ENCODE data around the gene THRB. TPM values are rescaled to one million over a fixed set of nuclear protein-coding genes. Genes with fewer than 3 reads are reported as not detected.

Gene THRB
- total RNA-seq, 1 donor, result 0.36 TPM

DNA sequence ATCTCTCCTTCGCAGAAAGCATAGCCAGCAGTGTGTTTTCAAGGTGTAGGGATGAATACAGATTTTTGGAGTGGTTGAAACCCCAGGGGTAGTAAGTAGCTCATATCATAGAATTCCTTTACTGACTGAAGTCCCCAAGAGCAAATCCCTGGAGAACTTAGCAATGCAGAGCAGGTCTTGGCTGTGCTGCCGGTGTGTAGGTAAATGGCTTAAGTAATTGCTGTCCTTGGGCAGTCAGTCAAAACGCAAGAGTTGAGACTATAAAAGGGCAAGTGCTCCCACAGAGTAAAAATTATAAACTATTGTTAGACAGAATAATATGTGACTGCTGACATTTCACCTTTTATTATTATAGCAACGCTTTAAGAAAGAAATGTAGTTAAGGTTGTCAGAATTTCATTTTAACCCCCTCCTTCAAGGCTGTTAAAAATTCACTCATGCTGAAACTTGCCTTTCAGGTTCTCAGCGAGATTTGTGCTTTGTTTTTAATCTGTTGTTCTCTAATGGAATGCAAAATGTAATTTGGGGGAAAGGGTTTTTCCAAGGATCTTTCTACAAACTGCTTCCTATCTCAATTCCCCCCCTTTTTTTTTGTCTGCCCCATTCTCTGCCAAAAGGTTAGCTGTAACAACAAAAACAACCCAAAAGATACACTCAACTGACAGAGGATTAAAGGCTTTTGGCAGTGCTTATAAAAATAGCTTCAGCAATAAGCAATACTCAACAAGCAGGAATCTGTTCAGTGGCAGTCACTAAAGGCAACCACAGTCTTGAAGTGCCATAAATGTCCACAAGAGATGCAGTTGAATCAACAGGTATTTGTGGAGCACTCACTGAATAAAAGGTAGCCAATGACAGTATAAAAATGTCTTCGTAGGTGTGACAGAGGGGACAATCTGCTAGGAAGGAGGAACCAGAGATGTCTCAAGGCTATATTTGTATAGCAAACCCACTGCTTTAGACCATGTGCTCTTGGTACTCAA, 105.3 kb downstream of the THRB start:
- Histone ChIP-seq H3K4me2 (ENCODE audit: insufficient read depth, low read length) (no peak overlapping the region), H3K4me1 (ENCODE audit: insufficient read depth, low read length) (no peaks in the 10 kb centered on the region), H3K27me3 (ENCODE audit: insufficient read depth, low read length) (no peaks in the 10 kb centered on the region), H3K27ac (ENCODE audit: low read depth, low read length) (no peak overlapping the region), H3K4me3 (ENCODE audit: insufficient read depth, low read length) (no peak overlapping the region), H4K20me1 (ENCODE audit: insufficient read depth, low read length) (no peaks in the 10 kb centered on the region), H3K79me2 (ENCODE audit: insufficient read depth, low read length) (no peaks in the 10 kb centered on the region), H3K9me3 (ENCODE audit: low read depth, low read length) (no peaks in the 10 kb centered on the region), H3K36me3 (ENCODE audit: insufficient read depth, low read length) (no peaks in the 10 kb centered on the region), H2AFZ (ENCODE audit: low read length) (no peak overlapping the region)
- DNase-seq (ENCODE audit: insufficient read length, low spot score, missing footprints), result no peak
- TF ChIP-seq, protein P1, sequence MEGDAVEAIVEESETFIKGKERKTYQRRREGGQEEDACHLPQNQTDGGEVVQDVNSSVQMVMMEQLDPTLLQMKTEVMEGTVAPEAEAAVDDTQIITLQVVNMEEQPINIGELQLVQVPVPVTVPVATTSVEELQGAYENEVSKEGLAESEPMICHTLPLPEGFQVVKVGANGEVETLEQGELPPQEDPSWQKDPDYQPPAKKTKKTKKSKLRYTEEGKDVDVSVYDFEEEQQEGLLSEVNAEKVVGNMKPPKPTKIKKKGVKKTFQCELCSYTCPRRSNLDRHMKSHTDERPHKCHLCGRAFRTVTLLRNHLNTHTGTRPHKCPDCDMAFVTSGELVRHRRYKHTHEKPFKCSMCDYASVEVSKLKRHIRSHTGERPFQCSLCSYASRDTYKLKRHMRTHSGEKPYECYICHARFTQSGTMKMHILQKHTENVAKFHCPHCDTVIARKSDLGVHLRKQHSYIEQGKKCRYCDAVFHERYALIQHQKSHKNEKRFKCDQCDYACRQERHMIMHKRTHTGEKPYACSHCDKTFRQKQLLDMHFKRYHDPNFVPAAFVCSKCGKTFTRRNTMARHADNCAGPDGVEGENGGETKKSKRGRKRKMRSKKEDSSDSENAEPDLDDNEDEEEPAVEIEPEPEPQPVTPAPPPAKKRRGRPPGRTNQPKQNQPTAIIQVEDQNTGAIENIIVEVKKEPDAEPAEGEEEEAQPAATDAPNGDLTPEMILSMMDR (IDR thresholded peaks at IDR 0.05; ENCODE audit: extremely low read depth, low read depth, low read length), result no peak

DNA sequence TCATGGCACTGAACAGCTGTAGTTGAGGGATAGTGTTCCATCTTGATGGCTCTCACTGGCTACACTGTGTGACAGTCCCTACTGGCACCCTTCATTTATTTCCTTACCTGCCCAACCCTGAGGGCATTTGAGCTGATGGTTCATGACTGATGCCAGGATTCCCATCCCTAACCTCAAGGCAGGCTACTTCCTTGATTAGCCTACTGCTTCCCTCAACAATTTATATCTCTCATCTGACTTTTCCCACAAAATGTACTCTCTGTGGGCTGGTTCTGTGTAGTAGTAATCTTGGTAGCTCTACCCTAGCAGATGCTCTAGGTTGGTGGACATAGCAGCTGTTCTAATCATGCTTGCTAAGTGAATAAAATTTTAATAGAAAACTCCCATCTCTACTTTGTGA, 106.0 kb downstream of the THRB start:
- Histone ChIP-seq H3K4me1 (ENCODE audit: insufficient read depth, low read length) (no peaks in the 10 kb centered on the region), H3K27me3 (ENCODE audit: insufficient read depth, low read length) (no peaks in the 10 kb centered on the region), H3K27ac (ENCODE audit: low read depth, low read length) (no peak overlapping the region), H3K36me3 (ENCODE audit: insufficient read depth, low read length) (no peaks in the 10 kb centered on the region), H3K4me3 (ENCODE audit: insufficient read depth, low read length) (no peak overlapping the region), H3K4me2 (ENCODE audit: insufficient read depth, low read length) (no peak overlapping the region), H4K20me1 (ENCODE audit: insufficient read depth, low read length) (no peaks in the 10 kb centered on the region), H3K79me2 (ENCODE audit: insufficient read depth, low read length) (no peaks in the 10 kb centered on the region), H3K9me3 (ENCODE audit: low read depth, low read length) (no peaks in the 10 kb centered on the region), H2AFZ (ENCODE audit: low read length) (no peak overlapping the region)
- DNase-seq (ENCODE audit: insufficient read length, low spot score, missing footprints), result no peak
- TF ChIP-seq, protein P1 (IDR thresholded peaks at IDR 0.05; ENCODE audit: extremely low read depth, low read depth, low read length), result no peak

DNA sequence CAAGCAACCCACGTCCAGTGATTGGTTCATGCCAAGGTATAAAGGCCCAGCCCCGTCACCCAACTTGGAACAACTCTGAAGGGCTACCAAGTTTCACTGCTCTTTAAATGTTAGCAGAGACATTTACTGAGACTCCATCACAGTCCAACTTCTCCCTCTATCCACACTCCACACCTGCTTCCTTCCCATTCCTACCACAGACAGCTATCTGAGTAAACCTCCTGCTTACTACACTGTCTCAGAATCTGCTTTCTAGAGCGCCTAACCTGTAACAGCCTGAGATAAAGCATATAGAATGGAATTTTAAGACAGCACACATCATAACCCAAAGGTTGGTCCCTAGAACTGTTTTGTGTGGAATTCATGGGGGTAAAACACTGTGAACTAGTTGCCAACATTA, 106.5 kb downstream of the THRB start:
- H3K79me2 ChIP-seq (ENCODE audit: insufficient read depth, low read length), result no peaks in the 10 kb centered on the region
- no peaks in the 10 kb centered on the region for H3K36me3 ChIP-seq (ENCODE audit: insufficient read depth, low read length)
- H3K4me1 ChIP-seq (ENCODE audit: insufficient read depth, low read length), result no peaks in the 10 kb centered on the region
- TF ChIP-seq, protein P1 (IDR thresholded peaks at IDR 0.05; ENCODE audit: extremely low read depth, low read depth, low read length), result no peak
- no peak for DNase-seq (ENCODE audit: insufficient read length, low spot score, missing footprints)
- H3K27me3 ChIP-seq (ENCODE audit: insufficient read depth, low read length), result no peaks in the 10 kb centered on the region
- H3K27ac ChIP-seq (ENCODE audit: low read depth, low read length), result no peak overlapping the region
- no peak overlapping the region for H2AFZ ChIP-seq (ENCODE audit: low read length)
- H3K4me3 ChIP-seq (ENCODE audit: insufficient read depth, low read length), result no peak overlapping the region
- no peaks in the 10 kb centered on the region for H3K9me3 ChIP-seq (ENCODE audit: low read depth, low read length)
- H4K20me1 ChIP-seq (ENCODE audit: insufficient read depth, low read length), result no peaks in the 10 kb centered on the region
- H3K4me2 ChIP-seq (ENCODE audit: insufficient read depth, low read length), result no peak overlapping the region

DNA sequence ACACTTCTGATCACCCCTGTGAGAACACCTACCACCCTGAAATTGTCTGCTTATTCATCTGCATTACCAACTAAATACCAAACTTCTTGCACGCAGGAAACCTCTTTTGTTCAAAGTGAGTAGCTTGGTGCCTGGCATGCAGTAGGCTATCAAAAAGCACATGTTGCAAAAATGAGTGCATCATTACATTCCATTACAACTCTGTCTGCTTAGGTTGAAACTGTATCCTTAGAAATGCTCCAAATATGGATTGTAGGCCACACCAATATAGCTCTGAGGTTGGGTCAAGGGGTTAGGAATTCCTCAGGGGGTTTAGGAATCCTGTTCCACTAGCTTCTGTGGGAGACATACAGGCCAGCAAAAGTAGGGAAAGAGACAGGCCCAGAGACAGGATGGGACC, 107.2 kb downstream of the THRB start:
- Histone ChIP-seq H3K79me2 (ENCODE audit: insufficient read depth, low read length) (no peaks in the 10 kb centered on the region), H3K36me3 (ENCODE audit: insufficient read depth, low read length) (no peaks in the 10 kb centered on the region), H3K4me3 (ENCODE audit: insufficient read depth, low read length) (no peak overlapping the region), H4K20me1 (ENCODE audit: insufficient read depth, low read length) (no peaks in the 10 kb centered on the region), H3K9me3 (ENCODE audit: low read depth, low read length) (no peaks in the 10 kb centered on the region), H3K27ac (ENCODE audit: low read depth, low read length) (no peak overlapping the region), H3K4me1 (ENCODE audit: insufficient read depth, low read length) (no peaks in the 10 kb centered on the region), H3K27me3 (ENCODE audit: insufficient read depth, low read length) (no peaks in the 10 kb centered on the region), H3K4me2 (ENCODE audit: insufficient read depth, low read length) (no peak overlapping the region), H2AFZ (ENCODE audit: low read length) (no peak overlapping the region)
- no peak for DNase-seq (ENCODE audit: insufficient read length, low spot score, missing footprints)
- TF ChIP-seq, protein P1 (IDR thresholded peaks at IDR 0.05; ENCODE audit: extremely low read depth, low read depth, low read length), result no peak

Measured in osteoblast (primary cell).